HepG2 (cell line): ENCODE results near the gene KCTD5. TPM values are rescaled to one million over a fixed set of nuclear protein-coding genes. Genes with fewer than 3 reads are reported as not detected.

Experiments
- ATAC-seq: fragments of 200-7000 bp; cut with Tn5 transposase; 3 replicates; pipeline ENCODE4 v1.9.1; 2020; ENCODE audit warnings: mild to moderate bottlenecking, moderate library complexity
- BruUV-seq: library from RNA; stranded (reverse); fragments of 400-500 nt; replicated peaks from 2 replicates; lab custom pipeline; 2021; lab: Mats Ljungman, UMichigan
- CTCF ChIA-PET: fragments of 300-600 bp; formaldehyde crosslinking; extraction: SDS; loops from one replicate; lab custom pipeline; 2021; ENCODE audit warnings: low total read pairs, inconsistent platforms, low intra/inter-chr PET ratio; lab: Yijun Ruan, JAX
- POLR2A ChIA-PET: fragments of 350-600 bp; sonication (Branson Sonifier 250); formaldehyde crosslinking; loops from one replicate; lab custom pipeline; 2020; ENCODE audit warnings: antibody characterized with exemption, inconsistent platforms; lab: Yijun Ruan, JAX
- DNase-seq: peaks from one replicate; pipeline ENCODE4 v3.0.0-alpha.2; 2015; ENCODE audit warnings: low spot score
- FAIRE-seq: peaks from 3 replicates; lab custom pipeline; 2011; peaks lifted over from hg19 to GRCh38; lab: Jason Lieb, UNC
- H2AFZ ChIP-seq: one replicate; pipeline ENCODE4 v1.6.1; 2011; ENCODE audit warnings: low read length, inconsistent platforms
- H3K27ac ChIP-seq: fragments of 300-600 bp; 3 replicates; pipeline ENCODE4 v1.8.0; 2011; ENCODE audit warnings: mixed run types, mild to moderate bottlenecking, mixed read lengths, low read length, inconsistent platforms; ENCODE audit not compliant: insufficient read depth; ENCODE audit errors: extremely low read length
- H3K27me3 ChIP-seq, 2 experiments: fragments of 200-600 bp in 1 of 2; 2 replicates in 1 of 2; 3 replicates in 1 of 2; pipeline versions ENCODE4 v1.6.0 to v1.8.0; 2011; ENCODE audit warnings: low read length in 2 of 2, mild to moderate bottlenecking in 2 of 2, moderate library complexity in 2 of 2, inconsistent platforms in 1 of 2; ENCODE audit not compliant: insufficient read depth in 2 of 2, control insufficient read depth in 1 of 2
- H3K36me3 ChIP-seq, 2 experiments: fragments of 200-600 bp in 1 of 2; replicated peaks in 1 of 2; 2 replicates in 1 of 2; 3 replicates in 1 of 2; pipeline versions ENCODE4 v1.5.1 to v1.8.0; 2011; ENCODE audit warnings: low read length in 2 of 2, inconsistent platforms in 1 of 2; ENCODE audit not compliant: insufficient read depth in 2 of 2, control insufficient read depth in 1 of 2
- H3K4me1 ChIP-seq: 2 replicates; pipeline ENCODE4 v1.5.1; 2012; ENCODE audit warnings: low read length, inconsistent platforms; ENCODE audit not compliant: insufficient read depth
- H3K4me2 ChIP-seq: 2 replicates; pipeline ENCODE4 v1.6.0; 2011; ENCODE audit warnings: low read depth, low read length, inconsistent platforms
- H3K4me3 ChIP-seq, 3 experiments: fragments of 200-600 bp in 1 of 3; sonication (generic), shearing (Covaris generic) in 1 of 3; replicated peaks in 1 of 3; 2 replicates each; pipeline ENCODE4 v1.5.1; 2011 to 2016; ENCODE audit warnings: low read length in 3 of 3, inconsistent platforms in 2 of 3, low read depth in 2 of 3, mild to moderate bottlenecking in 2 of 3, control low read depth in 1 of 3, mixed read lengths in 1 of 3; ENCODE audit not compliant: insufficient read depth in 1 of 3
- H3K79me2 ChIP-seq: one replicate; pipeline ENCODE4 v1.6.1; 2011; ENCODE audit warnings: low read length, inconsistent platforms; ENCODE audit not compliant: insufficient read depth
- H3K9ac ChIP-seq: 2 replicates; pipeline ENCODE4 v1.6.0; 2011; ENCODE audit warnings: mild to moderate bottlenecking, low read depth, low read length, inconsistent platforms; ENCODE audit not compliant: insufficient read depth
- H3K9me3 ChIP-seq: 2 replicates; pipeline ENCODE4 v1.5.1; 2012; ENCODE audit warnings: mild to moderate bottlenecking, low read length
- H4K20me1 ChIP-seq: 2 replicates; pipeline ENCODE4 v1.6.0; 2011; ENCODE audit warnings: inconsistent platforms, mild to moderate bottlenecking, low read length, moderate library complexity; ENCODE audit not compliant: insufficient read depth
- AFF4 ChIP-seq: sonication (generic); formaldehyde crosslinking; IDR thresholded peaks from 2 replicates; pipeline ENCODE4 v1.4.0; 2020; ENCODE audit warnings: missing genetic modification reagents
- ARID4A ChIP-seq: sonication (generic); formaldehyde crosslinking; IDR thresholded peaks from 2 replicates; pipeline ENCODE4 v1.5.0; 2020; ENCODE audit warnings: mild to moderate bottlenecking, missing genetic modification reagents, borderline replicate concordance
- CBX2 ChIP-seq, 2 experiments: fragments of 200-600 bp in 1 of 2; sonication (generic); formaldehyde crosslinking in 1 of 2; IDR thresholded peaks; 2 replicates each; pipeline versions ENCODE4 v1.7.0 to v1.8.1; 2018 to 2022; ENCODE audit warnings: low read depth in 2 of 2, low read length in 1 of 2, mild to moderate bottlenecking in 1 of 2, missing genetic modification reagents in 1 of 2
- FOXP1 ChIP-seq, 2 experiments: fragments of 450-650 bp in 1 of 2; IDR thresholded peaks; 2 replicates each; pipeline ENCODE4 v1.6.1; 2017 to 2018; ENCODE audit warnings: antibody characterized with exemption in 1 of 2
- HDAC2 ChIP-seq: sonication (generic); formaldehyde crosslinking; IDR thresholded peaks from 2 replicates; pipeline ENCODE4 v1.4.0; 2020; ENCODE audit warnings: missing genetic modification reagents
- JUN ChIP-seq: sonication (generic); formaldehyde crosslinking; IDR thresholded peaks from 2 replicates; pipeline ENCODE4 v1.4.0; 2020; ENCODE audit warnings: mild to moderate bottlenecking, missing genetic modification reagents
- POLR2AphosphoS5 ChIP-seq: IDR thresholded peaks from 2 replicates; pipeline ENCODE4 v1.6.1; 2012; ENCODE audit warnings: low read depth, low read length
- REPIN1 ChIP-seq: sonication (generic); formaldehyde crosslinking; IDR thresholded peaks from 2 replicates; pipeline ENCODE4 v1.8.0; 2022; ENCODE audit warnings: missing genetic modification reagents, low read depth, mild to moderate bottlenecking, borderline replicate concordance
- RFXANK ChIP-seq: IDR thresholded peaks from 2 replicates; pipeline ENCODE4 v1.6.1; 2016
- SMYD3 ChIP-seq: sonication (generic); formaldehyde crosslinking; IDR thresholded peaks from 2 replicates; pipeline ENCODE4 v1.8.1; 2023; ENCODE audit warnings: mild to moderate bottlenecking, missing genetic modification reagents
- ZBTB8A ChIP-seq: sonication (generic); formaldehyde crosslinking; IDR thresholded peaks from 2 replicates; pipeline ENCODE4 v1.4.0; 2020; ENCODE audit warnings: mild to moderate bottlenecking, low read depth, missing genetic modification reagents, borderline replicate concordance
- ZC3H13 ChIP-seq: sonication (generic); formaldehyde crosslinking; IDR thresholded peaks from 2 replicates; pipeline ENCODE4 v1.8.1; 2023; ENCODE audit warnings: mild to moderate bottlenecking, missing genetic modification reagents, moderate library complexity
- ZFP36 ChIP-seq: fragments of 150-350 bp; IDR thresholded peaks from 2 replicates; pipeline ENCODE4 v1.6.1; 2018; ENCODE audit warnings: borderline replicate concordance, low read length, low read depth; ENCODE audit not compliant: partially characterized antibody
- ZNF30 ChIP-seq: sonication (generic); formaldehyde crosslinking; IDR thresholded peaks from 2 replicates; pipeline ENCODE4 v1.5.0; 2020; ENCODE audit warnings: mild to moderate bottlenecking, missing genetic modification reagents
- ZNF589 ChIP-seq: sonication (generic); formaldehyde crosslinking; conservative IDR thresholded peaks from 2 replicates; pipeline ENCODE4 v1.8.0; 2022; ENCODE audit warnings: mild to moderate bottlenecking, moderate library complexity, missing genetic modification reagents
- ZNF788 ChIP-seq: sonication (generic); formaldehyde crosslinking; IDR thresholded peaks from 2 replicates; pipeline ENCODE4 v1.5.0; 2020; ENCODE audit warnings: mild to moderate bottlenecking, missing genetic modification reagents, borderline replicate concordance
- WGBS: methylation state at CpG from one replicate; pipeline ENCODE4 v1.1.6; 2017; ENCODE audit warnings: low lambda C conversion rate; 5-methylcytosine and 5-hydroxymethylcytosine counted together
- in situ Hi-C: cut with HindIII; loops from 2 replicates; pipeline ENCODE4 v1.10.0; 2017; ENCODE audit warnings: low pct_unique_long_range_greater_than_20kb; ENCODE audit not compliant: extremely low pct_ligation_motif_present
- intact Hi-C: fragments of 100-400 bp; cut with micrococcal nuclease; formaldehyde crosslinking; loops from one replicate; pipeline ENCODE4 v1.10.0; 2022; ENCODE audit not compliant: unreplicated experiment
- polyA plus RNA-seq, 8 experiments: library from polyadenylated mRNA; depleted of rRNA in 3 of 8; stranded (reverse) in 7 of 8; unstranded in 1 of 8; fragments of >200 nt; fragmentation: Illumina TruSeq in 4 of 8; extraction: Trizol in 4 of 8; gene quantifications; 2 replicates each; pipeline versions ENCODE4 v1.2.1 to v1.2.3, GENCODE V29; 2011 to 2016; ENCODE audit warnings: low read depth in 4 of 8, missing spikeins in 1 of 8, mixed read lengths in 1 of 8; ENCODE audit not compliant: insufficient read depth in 1 of 8
- total RNA-seq, 5 experiments: library from RNA; depleted of rRNA; stranded (reverse); fragments of >200 nt; fragmentation: Illumina TruSeq; extraction: Trizol; gene quantifications; 2 replicates each; pipeline ENCODE4 v1.2.3, GENCODE V29; 2016; ENCODE audit warnings: low read depth in 1 of 5

The KCTD5 gene
- total and polyA plus RNA-seq, 2 of the 13 experiments (the other 11 are each of a cell fraction or from before 2014, with no cell fraction given), result 25.4 to 29.8 TPM

- CTCF ChIA-PET, result no interaction called here
- no peak overlapping the region for H3K4me2 ChIP-seq
- H3K4me1 ChIP-seq, result peaks cover 16% of the 10 kb centered on the region
- ATAC-seq, result no peak
- H3K9me3 ChIP-seq, result no peaks in the 10 kb centered on the region
- H3K36me3 ChIP-seq, result no peaks in the 10 kb centered on the region
- no peak for DNase-seq
- no peaks in the 10 kb centered on the region for H3K79me2 ChIP-seq
- H3K27ac ChIP-seq, result no peak overlapping the region
- WGBS, result 38% methylated on average over 9 of the region's 9 CpGs
- in situ Hi-C loops (no loop called here), intact Hi-C loops (no loop called here)
- no peaks in the 10 kb centered on the region for H4K20me1 ChIP-seq
- TF ChIP-seq ZC3H13 (CRISPR knock-in tag) (no peak), RFXANK (CRISPR knock-in tag) (no peak), ZNF788 (CRISPR knock-in tag) (no peak), POLR2AphosphoS5 (no peak), ZNF30 (no peak), FOXP1 (IDR thresholded peaks at IDR 0.05) (no peak), FOXP1 (CRISPR knock-in tag; IDR thresholded peaks at IDR 0.05) (no peak), ZBTB8A (no peak), REPIN1 (CRISPR knock-in tag) (no peak), ZNF589 (CRISPR knock-in tag) (no peak), AFF4 (CRISPR knock-in tag) (no peak), ARID4A (CRISPR knock-in tag) (no peak), SMYD3 (CRISPR knock-in tag) (no peak), CBX2 (IDR thresholded peaks at IDR 0.05; ENCODE audit: low read depth, low read length) (no peak), CBX2 (CRISPR knock-in tag; IDR thresholded peaks at IDR 0.05; ENCODE audit: low read depth) (no peak), HDAC2 (CRISPR knock-in tag) (no peak), JUN (CRISPR knock-in tag) (no peak), ZFP36 (no peak)
- no TSS peak for BruUV-seq
- no peak overlapping the region for H2AFZ ChIP-seq
- peaks cover 7 to 36% of the 10 kb centered on the region in 2 experiments for H3K27me3 ChIP-seq
- H3K9ac ChIP-seq, result no peak overlapping the region
- H3K4me3 ChIP-seq, result no peak overlapping the region
- no peak for FAIRE-seq
- POLR2A ChIA-PET, result no interaction called here
Measured at GRCh38 chr16:2715064-2715463, 32.7 kb downstream of the KCTD5 start.
